Stimulated activated naive CD8-positive, alpha-beta T cell treated with anti-CD3 and anti-CD28 coated beads, Interleukin-15, Interleukin-2, amounts not matched to agents 100 U/mL and 50 U/mL, for 24 hours (primary cell): Measurements from ENCODE around the gene MRPS18A.

Source experiments
- ATAC-seq: fragments of 150-1000 bp; cut with Tn5 transposase; one replicate; pipeline ENCODE4 v1.10.0; 2021
- DNase-seq: peaks from one replicate; pipeline ENCODE4 v3.0.0; 2021

The MRPS18A gene

DNA sequence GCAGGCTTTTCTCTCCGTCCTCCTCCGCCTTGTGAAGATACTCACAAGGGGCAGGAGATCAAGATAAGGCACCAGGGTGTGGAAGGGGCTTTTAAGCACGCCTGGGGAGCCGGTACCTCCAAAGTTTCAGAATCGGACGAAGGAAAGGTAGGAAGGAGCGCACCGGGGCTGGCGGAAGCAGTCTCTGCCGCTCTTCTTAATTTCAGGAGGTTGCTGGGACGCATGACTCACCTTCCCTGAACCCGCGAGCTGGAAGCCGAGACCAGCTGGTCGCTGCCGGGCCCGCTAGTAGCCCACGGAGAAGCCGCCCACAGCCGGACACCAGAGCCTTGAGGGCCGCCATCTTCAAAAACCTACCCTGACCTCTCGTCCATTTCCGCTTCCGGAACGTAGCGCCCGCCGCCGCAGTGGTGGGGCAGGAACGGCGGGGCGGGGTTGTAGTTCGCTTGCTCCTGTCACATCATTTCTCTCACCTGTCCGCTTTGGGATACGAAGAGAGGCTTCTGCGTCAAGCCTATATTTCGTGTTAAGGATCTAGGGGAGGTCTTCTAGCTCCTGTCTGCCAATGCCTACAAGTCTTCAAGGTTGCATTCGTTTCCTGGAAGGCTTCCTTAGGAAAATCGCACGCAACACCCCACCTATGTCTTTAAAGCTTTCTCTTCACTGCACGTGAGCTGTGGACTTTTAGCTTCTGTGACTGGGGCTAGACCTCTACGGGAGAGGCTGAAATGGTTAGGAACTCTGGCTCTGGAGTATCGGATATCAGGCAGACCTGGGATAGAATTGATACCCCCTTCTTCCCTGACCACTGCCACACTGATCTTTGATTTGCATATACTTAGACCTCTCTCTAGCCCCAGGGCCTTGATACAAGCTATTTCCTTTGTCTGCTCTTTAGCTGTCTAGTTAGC, at the start of gene MRPS18A:
Gene MRPS18A, minus strand, starts transcription at position 355 of the 911 bp plus-strand sequence. Its CDS starts 12 bp downstream, at position 343.
- peak; percentile 97 for ATAC-seq

DNA sequence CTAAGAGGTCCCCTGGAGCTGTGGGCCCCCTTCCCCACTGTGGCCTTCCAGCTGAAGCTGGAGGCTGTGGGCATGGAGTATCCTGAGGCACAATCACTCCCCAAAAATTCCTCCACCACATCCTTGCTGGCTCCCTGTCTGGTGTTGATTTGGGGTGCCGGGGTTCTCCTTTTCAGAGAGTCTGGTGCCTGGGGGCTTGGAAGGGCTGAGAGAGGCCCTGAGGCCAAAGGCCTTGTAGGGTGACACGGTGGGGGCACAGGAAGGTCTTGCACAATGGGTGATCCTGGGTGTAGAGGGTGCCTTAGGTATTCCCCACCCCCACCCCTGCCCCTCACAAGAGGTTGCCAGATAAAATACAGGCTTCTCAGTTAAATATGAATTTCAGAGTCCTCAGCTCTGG, 49.3 kb upstream of the MRPS18A start:
- no peak for ATAC-seq
- DNase-seq, result no peak

More for the DNA sequence above, at the start of gene MRPS18A:
- DNase-seq, result peak; percentile 87

DNA sequence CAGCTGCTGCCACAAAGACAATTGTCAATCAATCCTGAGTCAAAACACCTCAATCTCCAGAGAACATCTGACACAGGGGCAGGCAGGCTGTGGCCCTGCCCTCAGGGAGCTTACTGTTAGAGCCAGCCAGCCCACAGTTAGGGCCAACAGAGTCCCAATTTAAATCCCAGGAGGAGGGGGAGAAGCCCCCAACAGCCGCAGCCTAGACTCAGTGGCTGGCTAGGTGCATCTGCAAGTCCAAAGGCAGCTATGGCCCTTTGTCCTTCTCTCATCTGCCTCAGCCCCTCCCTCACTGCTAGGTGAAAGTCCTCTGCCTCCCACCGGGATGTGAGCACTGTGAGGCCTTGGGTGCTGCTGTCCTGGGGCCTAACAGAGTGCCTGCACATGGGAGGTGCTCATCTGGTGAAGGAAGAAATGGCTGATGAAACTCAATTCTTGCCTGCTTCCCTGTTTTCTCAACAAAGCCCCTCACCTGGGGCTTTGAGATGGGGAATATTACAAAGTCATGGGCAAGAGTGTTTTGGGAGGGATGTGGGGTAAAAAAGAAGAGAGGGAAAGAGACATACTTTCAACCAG, 48.7 kb upstream of the MRPS18A start:
- no peak for DNase-seq
- no peak for ATAC-seq

DNA sequence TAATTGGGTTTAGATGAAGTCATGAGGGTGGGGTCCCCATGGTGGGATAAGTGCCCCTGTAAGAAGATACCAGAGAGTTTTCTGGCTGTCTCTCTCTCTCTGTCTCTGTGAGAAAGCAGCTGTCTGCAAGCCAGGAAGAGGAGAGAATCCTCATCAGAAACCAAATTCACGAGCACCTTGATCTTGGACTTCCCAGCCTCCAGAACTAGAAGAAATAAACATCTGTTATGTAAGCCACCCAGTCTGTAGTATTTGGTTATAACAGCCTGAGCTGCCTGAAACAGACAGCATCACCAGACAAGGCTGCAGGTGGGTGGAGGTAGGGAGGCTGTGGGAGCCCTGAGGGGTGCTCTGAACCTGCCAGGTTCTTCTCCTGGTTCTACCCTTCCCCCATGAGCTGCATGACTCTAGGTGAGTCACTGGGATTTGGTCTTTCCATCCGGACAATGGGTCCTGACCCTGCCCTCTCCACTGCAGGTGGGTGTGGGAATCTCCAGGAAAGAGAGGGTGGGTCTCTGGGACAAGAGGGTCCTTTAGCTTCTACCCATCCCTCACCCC, 48.1 kb upstream of the MRPS18A start:
- ATAC-seq, result no peak
- no peak for DNase-seq

DNA sequence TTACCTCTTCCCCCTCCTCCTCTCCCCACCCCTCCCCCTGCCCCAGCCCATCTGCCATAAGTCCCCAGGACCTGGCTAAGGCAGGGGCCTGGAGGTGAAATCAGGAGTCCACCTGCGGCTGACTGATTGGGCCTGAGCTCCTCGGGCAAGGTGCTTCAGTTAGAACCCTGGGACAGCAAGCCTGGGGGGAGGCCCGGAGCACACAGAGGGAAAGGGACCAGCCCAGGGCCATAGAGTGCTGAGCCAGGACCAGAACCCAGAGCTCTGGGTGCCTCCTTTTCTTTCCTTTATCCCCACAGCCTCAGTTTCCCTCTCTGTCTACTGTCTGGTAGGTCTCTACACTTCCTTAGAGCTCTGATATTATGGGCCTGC, 46.7 kb upstream of the MRPS18A start:
- DNase-seq, result no peak
- no peak for ATAC-seq

DNA sequence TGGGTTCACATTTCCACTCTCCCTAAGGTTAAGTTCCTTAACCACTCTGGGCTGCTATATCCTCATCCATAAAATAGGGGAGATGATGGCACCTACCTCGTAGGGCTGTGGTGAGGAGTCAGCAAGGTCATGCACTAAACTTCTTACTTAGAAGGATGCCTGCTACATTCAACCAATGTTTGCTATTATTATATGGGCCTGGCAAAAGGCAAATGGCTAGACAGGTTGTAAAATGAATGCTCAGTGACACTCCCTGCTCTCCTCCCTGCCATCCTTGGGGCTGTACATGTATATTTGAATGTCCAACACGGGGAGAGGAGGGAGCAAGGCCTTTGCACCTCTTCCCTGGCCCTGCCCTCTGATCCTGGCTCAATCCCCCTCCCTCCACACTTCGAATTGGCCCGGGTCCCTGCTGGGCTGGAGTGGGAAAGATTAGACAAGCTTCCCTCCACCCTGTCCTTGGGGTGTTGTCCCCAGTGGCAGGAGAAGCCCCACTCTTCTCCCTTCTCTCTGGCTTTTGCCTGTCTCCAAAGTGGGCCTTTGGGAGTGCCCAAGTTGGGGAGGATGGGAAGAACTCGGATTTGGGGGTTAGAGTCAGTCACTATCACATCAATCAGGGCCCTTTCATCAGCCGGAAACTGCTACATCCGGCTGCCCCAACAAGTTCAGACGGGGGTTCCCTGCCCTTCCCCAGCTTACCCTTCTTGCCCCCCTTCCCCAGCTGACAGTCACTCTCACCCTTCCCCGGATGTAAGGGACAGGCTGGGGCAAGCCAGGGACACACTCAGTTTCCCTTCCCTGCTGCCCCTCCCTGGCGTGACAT, 46.1 kb upstream of the MRPS18A start:
- peak; percentile 68 for DNase-seq
- peak; percentile 87 for ATAC-seq

DNA sequence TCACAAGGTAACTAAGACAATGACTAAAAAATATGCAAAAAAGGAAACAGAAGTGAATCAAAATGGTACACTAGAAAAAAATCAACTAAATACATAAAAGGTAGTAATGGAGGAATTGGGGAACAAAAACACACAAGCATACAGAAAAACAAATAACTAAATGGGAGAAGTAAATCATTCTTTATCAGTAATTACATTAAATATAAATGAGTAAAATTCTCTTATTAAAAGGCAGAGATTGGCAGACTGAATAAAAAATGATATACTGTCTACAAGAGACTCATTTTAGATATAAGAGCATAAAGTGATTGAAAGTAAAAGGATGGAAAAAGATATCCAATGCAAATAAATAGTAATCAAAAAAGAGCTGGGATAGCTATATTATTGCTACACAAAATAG, 43.0 kb upstream of the MRPS18A start:
- no peak for ATAC-seq
- no peak for DNase-seq

DNA sequence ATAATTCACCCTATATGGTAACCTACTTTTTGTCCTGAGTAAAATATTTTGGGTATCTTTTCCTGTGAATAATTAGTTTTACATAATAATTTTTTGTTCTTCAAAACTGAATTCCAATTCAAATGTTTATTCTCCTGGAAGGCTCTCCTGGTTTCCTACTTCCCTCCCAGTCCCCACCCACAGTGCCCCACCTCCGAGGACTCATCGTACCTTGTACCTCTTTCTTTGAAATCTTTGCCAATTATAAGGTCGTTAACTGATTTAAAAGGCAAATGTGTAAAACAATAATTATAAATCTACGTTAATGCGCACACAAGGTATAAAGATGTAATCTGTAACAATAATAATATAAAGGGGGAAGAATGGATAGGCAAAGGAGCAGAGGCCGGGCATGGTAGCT, 41.9 kb upstream of the MRPS18A start:
- no peak for ATAC-seq
- DNase-seq, result no peak

DNA sequence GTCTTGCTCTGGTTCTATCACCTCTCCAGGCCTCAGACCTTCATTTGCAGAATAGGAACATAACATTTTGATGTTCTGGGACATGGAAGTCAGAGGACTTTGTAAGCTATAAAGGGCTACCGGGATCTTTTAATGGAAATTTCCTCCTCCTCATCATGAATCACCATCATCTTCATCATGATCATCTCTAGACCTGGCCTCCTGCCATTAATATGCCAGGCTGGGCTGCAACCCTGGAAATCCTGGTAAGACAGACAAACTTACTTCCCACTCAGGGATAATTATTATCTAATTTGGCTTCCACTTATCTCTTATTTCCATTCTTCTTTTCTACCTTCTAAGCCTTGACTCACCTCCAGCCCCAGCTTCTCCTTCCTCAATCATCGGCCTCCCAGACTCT, 41.0 kb upstream of the MRPS18A start:
- ATAC-seq (no peak), DNase-seq (no peak)

DNA sequence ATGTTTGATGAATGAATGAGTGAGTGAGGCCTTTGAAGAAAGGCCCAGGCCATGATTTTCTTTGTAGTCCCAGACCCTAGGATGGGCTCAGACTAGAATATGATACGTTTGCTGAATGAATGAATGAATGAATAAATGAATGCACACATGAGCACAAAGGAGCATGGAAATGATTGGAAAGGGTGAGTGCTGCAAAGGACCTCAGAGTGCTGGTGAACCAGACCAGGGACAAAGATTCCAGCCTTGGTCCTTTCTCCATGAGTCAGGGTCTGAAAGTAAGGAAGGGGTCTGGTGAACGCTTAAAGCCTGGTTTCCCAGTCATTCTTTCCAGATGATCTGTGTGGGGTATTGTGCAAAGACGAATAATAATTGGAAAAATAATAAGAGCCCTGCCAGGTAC, 40.0 kb upstream of the MRPS18A start:
- ATAC-seq, result no peak
- no peak for DNase-seq

DNA sequence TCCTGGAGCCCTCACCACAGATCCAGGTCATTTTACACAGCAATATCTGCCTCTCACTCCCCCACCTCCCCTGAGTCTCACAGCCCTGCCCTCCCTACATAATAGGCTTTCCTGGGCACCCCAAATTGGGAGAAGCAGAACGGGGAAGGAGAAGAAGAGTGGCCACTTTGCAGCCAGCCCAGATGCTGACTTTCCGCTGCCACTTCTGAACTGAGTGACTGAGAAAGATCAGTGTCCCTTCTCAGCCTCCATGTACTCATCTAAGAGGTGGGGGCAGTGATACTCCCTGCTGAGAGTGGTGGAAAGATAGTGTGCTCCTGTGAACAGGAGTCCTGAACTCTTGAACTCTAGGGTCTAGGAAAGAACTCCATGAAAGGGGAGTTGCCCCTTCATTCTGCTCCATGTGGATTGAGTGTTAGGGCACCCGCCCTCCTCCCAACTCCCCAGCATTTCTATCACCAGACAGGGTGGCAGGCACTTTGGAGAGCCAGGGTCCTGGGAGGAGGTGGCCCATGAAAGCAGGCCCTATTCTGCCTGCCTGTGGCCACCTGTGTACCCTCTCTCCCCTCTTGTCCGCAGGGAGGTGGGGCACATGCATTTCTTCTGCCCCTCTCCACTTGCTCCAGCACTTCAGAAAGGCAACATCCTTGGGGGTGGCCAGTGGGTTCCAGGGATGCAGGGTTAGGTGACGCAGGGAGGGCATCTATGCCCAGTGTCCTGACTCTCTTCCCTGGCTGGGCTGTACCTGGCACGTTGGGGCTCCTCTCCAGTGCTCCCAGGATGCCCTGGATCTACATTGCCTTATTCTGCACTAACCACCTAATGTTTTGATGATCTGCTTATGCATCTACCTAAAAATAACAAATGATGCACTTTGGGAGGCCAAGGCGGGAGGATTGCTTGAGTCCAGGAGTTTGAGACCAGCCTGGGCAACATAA, 38.3 kb upstream of the MRPS18A start:
- DNase-seq (no peak), ATAC-seq (no peak)

DNA sequence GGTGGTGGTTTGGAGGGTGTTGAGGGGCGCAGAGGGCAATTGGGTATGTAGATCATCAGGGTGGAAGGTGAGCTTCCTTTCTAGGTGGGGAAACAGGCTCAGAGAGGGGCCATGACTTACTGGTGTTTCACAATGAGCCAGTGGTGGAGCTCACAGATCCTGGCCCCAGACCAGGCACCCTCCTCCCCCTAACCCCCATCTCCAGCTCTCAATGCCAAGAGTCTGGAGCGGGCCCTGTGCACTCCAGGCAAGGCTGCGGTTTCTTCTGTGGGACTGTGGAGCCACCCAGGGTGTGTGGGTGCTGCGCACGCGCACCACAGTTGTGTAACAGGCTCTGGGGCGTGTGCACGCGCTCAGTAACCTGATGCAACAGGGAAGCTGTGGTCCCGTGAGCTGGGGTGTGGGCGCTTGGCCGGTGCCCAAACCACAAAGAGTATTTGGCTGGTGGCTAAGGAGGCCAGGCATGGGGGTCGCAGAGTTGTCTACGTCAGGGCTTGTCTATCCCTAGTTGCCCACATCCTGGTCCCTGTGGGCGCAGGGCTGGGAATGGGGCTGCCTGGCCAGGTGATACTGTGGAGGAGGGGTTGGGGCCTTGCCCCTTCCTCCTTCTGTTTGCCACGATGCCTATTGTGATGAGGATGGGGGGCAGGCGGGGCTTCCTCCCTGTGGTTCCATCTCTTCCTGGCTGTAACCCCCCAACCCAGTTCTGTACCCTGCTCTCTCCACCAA, 37.5 kb upstream of the MRPS18A start:
- ATAC-seq, result peak; percentile 83

DNA sequence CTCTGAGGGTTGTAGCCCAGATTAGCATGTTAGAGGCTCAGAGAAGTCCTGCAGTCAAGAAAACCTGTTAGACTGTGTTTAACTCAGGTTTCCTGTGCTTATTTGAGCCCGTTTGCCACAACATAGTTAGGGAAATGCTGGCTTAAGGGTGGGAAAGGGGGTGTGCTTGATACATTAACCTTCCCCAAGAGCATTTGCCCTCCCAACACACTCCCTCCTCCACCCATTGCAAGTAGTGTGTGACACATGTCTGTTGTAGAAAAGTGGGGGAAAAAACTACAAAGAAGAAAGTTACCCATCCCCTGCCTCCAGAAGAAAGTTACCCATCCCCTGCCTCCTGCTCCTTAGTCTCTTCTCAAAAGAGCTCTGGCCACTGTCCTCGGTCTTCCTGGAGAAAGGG, 36.8 kb upstream of the MRPS18A start:
- ATAC-seq (peak; percentile 1), DNase-seq (no peak)

More for the DNA sequence above, 37.5 kb upstream of the MRPS18A start:
- peak; percentile 86 for DNase-seq

DNA sequence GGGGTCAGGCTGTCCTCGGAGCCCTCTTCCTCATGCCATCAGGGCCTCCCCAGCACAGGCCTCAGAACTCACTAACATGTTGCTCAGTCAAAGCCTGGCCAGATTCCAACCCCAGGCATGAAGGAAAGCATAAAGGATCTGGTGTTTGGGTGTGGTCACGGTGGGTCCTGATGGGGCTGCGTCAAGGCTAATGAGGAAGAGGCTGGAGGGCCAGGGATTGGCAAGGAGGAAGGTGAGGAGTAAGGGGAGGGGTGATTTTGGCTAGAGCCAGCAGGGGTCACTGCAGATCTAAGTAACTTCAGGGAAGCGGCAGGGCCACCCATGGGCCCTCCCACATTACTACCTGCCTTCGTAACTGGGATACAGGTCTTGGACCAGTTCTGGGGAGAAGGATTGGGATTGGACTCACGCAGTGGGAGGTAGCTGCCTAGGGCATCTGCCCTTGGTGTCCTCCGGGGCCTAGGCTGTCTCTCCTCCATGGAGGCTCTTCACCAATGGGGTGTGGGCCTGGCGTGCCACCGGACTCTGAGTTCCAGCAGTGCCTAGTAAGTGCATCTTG, 36.2 kb upstream of the MRPS18A start:
- DNase-seq (peak; percentile 82), ATAC-seq (peak; percentile 64)

DNA sequence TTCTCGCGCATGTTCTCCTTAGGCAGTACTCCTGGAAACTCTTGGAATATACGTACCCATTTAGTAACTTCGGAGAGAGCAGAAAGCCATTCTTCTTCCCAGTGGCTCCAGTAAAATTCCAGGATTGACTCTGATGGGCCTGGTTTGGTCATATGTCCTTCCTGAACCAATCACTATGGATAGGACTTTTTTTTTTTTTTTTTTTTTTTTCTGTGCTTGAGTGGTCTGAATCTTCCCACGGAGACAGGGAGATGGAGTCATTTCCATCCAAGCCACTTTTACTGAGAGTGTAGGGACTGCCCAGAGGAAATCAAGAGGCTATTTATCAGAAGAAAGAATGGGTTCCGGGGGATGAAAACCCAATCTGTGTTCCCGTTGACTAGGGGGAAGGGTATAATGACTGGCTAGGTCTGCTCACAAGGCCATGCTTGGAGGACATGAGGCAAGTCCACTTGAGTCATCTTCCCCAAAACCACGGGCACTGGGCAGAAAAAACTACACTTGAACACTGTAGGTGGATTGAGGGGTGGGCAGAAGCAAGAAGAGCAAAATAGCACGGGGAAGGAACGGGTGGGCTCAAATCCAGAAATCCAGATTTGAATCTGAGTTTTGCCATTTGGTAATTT, 35.4 kb upstream of the MRPS18A start:
- DNase-seq, result no peak
- ATAC-seq, result no peak

DNA sequence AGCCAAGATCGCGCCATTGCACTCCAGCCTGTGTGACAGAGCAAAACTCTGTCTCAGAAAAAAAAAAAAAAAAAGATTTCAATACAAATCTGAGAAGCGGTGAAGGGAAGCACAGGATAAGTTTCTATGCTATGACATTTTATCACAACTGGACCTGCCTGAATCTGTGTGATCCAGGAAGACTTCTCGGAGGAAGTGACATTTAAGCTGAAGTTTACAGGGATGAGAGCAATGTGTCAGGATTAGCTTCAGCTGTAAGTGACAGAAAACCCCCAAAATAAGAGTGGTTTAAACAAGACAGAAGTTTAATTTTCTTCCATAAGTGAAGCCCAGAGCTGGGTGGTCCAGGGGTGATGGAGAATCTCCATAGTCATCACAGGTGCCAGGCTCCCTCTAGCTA, 33.4 kb upstream of the MRPS18A start:
- ATAC-seq (no peak), DNase-seq (no peak)

DNA sequence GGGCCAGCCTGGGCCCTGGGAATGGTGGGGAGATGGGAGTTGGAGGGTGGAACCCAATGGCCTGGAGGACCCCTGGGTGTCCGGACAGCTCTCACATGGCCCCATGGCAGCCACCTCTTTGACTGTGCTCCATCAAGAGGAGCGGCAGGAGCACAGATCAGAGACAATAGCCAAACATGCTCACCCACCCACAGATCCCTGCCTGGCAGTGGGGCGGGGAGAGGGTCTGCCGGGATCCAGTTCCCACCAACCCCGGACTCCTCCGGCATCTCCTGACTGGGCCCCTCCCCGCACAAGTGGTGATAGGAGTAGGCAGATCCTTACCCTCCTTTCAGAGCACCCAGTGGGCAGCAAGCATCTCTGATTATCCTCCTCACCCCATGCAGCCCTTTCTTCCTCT, 31.9 kb upstream of the MRPS18A start:
- ATAC-seq, result no peak
- no peak for DNase-seq

DNA sequence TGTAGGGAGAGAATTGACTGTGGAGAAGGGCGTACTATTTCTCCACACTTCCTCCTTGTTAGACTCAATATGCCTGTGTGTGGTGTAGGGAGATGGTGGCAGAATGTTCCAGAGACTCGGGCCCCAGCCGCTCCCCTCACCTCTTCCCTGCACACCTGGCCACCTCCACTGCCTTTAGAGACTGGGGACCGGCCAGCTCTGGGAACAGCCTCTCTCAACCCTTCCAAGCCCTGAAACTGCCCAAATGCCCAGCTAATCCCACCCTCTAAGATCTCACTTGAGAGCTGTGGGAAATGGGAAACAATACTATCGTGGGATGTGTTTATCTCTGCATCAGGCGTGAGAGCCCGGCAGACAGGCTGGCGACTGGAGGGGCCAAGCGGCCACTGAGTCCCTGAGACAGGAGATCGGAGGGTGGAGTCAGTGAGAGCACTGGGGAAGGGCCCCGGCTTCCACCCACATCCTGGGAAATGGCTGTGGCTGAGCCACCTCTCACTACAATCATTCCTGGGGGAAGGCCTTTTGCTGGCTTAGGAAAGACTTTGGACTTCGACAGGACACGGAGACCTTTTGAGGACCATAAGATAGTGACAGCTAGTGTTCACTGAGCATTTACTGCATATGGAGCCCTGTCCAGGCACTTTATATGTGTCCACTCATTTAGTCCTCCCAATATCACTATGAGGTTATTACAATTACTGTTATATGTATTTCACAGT, 31.0 kb upstream of the MRPS18A start:
- DNase-seq (no peak), ATAC-seq (no peak)

DNA sequence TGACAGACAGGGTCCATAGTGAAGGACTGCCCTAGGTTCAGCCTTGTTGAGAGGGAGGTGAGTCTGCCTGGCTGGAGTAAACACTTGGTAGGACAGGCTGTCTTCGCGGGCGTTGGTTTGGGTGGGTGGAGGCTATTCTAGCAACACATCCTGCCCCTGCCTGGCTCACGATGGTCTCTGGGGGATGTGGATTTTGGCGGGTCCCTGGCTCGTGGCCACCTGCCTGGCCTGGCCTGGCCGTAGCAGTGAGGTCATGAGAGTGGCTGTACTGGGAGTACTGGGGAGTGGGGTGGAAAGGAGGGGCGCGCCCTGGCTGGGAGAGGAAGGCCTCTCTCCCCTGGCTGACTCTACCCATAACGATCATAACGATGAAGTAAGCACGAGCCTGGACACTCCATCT, 30.2 kb upstream of the MRPS18A start:
- DNase-seq (no peak), ATAC-seq (no peak)
